ENCODE data around the gene JADE1. TPM values are rescaled to one million over a fixed set of nuclear protein-coding genes. Genes with fewer than 3 reads are reported as not detected.

The JADE1 gene
- total RNA-seq, 1 donor, result 38.4 TPM

DNA sequence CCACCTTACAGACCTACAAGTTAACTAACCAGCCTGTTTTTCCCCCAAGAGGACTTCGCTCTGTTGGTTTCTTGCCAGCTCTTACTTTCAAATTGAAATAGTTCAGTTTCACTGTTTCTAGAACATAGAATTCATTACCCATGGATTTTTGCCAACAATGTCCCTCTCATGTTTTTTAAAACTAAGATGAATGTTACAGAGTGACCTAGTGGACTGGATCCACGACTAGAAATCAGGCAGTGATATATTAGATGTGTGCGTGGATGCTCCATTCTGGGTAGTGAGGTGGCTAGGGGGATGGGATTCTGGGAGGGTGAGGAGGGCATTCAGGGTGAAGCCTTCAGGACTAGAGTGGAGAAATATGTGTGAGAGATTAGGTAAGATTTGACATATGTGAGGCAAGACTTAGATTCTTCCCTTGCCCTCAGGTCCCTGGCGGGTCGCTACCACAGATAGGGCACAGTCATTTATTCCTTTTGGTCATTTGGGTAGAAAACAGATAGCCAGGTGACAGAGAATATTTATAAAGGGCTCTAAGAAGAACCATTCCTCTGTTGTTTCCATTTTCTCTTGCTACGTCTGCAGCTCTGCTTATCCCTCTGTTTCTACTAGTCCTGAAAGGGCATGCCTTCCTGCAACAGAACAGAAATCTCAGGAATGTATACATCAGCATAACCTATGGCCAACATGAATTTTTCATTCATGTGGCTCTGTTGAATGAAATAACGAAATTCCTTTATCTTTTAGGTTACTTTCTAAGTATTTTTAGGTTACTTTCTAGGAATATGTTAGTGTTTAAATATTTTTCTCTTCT lies 15.4 kb upstream of the JADE1 start:
- TF ChIP-seq, protein P1, sequence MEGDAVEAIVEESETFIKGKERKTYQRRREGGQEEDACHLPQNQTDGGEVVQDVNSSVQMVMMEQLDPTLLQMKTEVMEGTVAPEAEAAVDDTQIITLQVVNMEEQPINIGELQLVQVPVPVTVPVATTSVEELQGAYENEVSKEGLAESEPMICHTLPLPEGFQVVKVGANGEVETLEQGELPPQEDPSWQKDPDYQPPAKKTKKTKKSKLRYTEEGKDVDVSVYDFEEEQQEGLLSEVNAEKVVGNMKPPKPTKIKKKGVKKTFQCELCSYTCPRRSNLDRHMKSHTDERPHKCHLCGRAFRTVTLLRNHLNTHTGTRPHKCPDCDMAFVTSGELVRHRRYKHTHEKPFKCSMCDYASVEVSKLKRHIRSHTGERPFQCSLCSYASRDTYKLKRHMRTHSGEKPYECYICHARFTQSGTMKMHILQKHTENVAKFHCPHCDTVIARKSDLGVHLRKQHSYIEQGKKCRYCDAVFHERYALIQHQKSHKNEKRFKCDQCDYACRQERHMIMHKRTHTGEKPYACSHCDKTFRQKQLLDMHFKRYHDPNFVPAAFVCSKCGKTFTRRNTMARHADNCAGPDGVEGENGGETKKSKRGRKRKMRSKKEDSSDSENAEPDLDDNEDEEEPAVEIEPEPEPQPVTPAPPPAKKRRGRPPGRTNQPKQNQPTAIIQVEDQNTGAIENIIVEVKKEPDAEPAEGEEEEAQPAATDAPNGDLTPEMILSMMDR (IDR thresholded peaks at IDR 0.05; ENCODE audit: insufficient read depth, low read depth, low read length), result no peak
- DNase-seq (ENCODE audit: low read depth), result peak; percentile 68
- no peak overlapping the region for H3K4me3 ChIP-seq (ENCODE audit: low read depth, low read length)

DNA sequence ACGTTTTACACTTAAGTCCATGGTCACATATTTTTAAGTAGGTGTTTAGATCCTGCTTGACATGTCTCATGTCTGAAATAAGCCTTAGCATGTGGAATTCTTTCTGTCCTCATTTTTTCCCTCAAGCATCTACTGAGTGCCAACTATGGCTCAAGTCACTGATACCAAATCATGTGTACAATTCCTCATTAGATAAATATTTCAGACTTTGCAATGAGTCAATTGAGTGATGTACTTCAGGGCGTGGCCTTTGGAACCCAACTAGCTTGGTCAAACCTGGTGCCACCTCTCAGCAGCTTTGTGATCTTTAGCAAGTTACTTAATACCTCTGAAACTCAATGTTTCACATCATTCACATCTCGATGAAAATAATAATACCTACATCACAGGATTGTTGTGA lies 12.6 kb upstream of the JADE1 start:
- no peak for DNase-seq (ENCODE audit: low read depth)
- H3K4me3 ChIP-seq (ENCODE audit: low read depth, low read length), result no peak overlapping the region
- TF ChIP-seq, protein P1 (IDR thresholded peaks at IDR 0.05; ENCODE audit: insufficient read depth, low read depth, low read length), result no peak

DNA sequence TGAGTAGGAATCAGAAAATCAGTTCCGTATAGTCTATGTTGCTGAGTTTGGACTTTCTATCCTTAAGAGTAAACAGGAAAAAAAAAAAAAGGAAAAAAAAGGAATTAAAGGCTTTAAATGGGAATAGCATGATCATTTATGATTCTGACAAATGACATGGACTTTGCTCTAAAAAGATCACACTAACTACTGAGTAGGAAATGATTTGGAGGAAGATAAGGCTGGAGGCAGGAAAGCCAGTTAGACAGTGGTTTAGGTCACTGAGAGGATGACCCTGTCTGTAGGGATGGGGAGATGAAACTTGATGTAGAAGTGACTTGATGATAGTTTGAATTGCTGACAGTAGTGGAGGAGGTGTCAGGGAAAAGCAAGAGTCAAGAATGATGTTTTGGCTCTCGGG lies 9.2 kb upstream of the JADE1 start:
- no peak for DNase-seq (ENCODE audit: low read depth)
- TF ChIP-seq, protein P1 (IDR thresholded peaks at IDR 0.05; ENCODE audit: insufficient read depth, low read depth, low read length), result no peak
- no peak overlapping the region for H3K4me3 ChIP-seq (ENCODE audit: low read depth, low read length)

DNA sequence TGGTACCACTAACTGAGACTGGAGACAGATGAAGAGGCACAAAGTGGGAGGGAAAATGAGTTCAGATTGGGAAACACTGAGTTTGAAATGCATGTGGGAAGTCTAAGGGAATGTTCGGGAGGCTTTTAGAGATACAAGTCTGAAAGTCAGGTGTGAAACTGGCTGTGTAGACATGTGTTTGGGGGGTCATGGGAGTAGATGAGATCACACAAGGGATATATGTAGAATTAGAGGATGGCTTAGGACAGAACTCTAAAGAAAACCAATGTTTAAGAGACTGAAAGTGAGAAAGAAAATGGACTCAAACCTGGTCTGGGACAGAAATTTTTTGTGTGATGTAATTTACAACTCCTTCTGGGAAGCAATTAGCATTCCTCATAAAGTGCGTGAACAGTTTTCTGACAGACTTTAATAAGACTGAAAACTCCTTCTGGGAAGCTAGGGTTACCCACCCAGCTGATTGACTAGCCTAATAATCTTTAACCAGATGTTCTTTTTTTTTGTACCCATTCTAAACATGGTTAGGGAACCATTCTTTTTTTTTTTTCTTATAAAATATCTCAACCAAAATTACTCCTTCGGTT lies 8.7 kb upstream of the JADE1 start:
- TF ChIP-seq, protein P1 (IDR thresholded peaks at IDR 0.05; ENCODE audit: insufficient read depth, low read depth, low read length), result no peak
- DNase-seq (ENCODE audit: low read depth), result peak; percentile 20
- H3K4me3 ChIP-seq (ENCODE audit: low read depth, low read length), result no peak overlapping the region

DNA sequence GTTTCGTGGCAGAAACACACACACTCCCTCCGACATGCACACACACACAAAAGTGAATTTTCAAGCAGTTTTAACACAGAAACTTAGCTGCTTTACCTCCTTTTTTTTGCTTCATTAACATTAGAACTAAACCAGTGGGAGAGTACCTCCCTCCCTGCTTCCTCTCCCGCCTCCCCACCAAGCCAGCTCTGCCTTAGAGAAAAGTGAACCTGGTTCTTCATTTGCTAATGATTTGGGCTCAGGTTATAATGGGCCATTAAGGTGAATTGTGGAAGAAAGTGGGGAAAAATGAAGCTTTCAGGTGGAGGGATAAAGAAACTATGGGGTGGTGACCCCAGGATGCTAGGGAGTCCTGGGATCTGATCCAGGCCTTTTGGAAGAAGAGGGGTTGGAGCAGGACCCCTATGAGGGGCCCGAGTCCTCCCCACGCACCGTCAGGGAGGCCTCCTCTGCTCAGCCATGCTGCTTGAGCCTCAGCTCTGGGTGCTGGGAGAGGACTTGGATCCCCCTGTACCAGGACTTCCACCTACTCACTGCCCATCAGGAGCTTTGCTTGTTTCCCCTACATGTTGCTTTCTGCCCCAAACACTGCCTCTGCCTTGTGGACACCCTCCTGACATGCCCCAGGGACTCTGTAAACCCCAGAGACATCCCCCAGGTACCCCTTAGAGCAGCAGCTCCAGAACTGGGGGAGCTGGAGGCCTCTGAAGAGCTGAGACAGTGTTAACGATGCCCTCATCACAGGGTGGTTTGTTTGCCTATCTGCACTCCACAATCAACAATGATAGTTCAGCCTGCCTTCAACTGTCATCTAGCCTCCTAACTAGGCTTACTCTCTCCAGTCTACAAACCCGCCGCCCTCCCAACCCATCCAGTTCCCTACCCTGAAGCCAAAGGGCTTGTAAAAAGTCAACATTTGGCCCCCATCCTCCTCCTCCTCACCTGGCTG lies 6.5 kb upstream of the JADE1 start:
- TF ChIP-seq, protein P1 (IDR thresholded peaks at IDR 0.05; ENCODE audit: insufficient read depth, low read depth, low read length), result no peak
- no peak for DNase-seq (ENCODE audit: low read depth)
- H3K4me3 ChIP-seq (ENCODE audit: low read depth, low read length), result no peak overlapping the region

DNA sequence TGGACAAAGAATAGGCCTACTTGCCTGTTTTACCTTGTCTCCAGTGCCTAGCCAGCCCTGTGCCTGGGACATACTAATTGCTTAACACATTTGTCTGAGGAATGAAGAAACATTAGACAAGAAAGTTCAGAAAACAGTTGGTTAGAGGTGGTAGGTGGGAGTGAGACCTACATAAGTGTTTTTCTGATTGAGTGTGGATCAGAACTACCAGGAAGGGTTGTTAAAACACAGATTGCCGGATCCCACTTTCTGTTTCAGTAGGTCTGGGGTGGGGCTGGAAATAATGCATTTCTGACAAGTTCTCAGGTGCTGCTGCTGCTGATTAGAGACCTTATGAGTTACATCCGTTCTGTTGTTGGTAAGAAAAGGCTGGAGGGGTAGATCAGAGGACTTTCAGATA lies 5.7 kb upstream of the JADE1 start:
- TF ChIP-seq, protein P1 (IDR thresholded peaks at IDR 0.05; ENCODE audit: insufficient read depth, low read depth, low read length), result no peak
- DNase-seq (ENCODE audit: low read depth), result no peak
- no peak overlapping the region for H3K4me3 ChIP-seq (ENCODE audit: low read depth, low read length)

All from fibroblast of villous mesenchyme (primary cell).